Epithelial cell of proximal tubule (primary cell): ENCODE measurements around the gene IL18RAP. TPM values are rescaled to one million over a fixed set of nuclear protein-coding genes. Genes with fewer than 3 reads are reported as not detected.

Source experiments
- DNase-seq: peaks from one replicate; pipeline ENCODE4 v3.0.0-alpha.2; 2011; ENCODE audit warnings: low read depth
- H3K4me3 ChIP-seq: 2 replicates; pipeline ENCODE4 v1.5.1; 2011; ENCODE audit warnings: low read depth, mild to moderate bottlenecking, low read length
- CTCF ChIP-seq: conservative IDR thresholded peaks from 2 replicates; pipeline ENCODE4 v1.5.1; 2012; ENCODE audit warnings: low read depth, mild to moderate bottlenecking, low read length
- total RNA-seq: library from RNA; depleted of rRNA; stranded (reverse); fragments of >200 nt; gene quantifications from 2 replicates; pipeline ENCODE4 v1.2.3, GENCODE V29; 2015

IL18RAP gene
- total RNA-seq, 1 donor from 2014 or later = 0.35 TPM

GRCh38 chr2:102487761-102488462 is 65.0 kb downstream of the IL18RAP start:
- H3K4me3 ChIP-seq = no peak overlapping the region

GRCh38 chr2:102489646-102490045 is 66.7 kb downstream of the IL18RAP start:
- no peak for TF ChIP-seq CTCF
- DNase-seq = no peak

More at GRCh38 chr2:102487761-102488462, 65.0 kb downstream of the IL18RAP start:
- no peak for TF ChIP-seq CTCF
- peak; percentile 79 for DNase-seq

GRCh38 chr2:102492006-102492405 is 69.0 kb downstream of the IL18RAP start:
- DNase-seq = no peak
- TF ChIP-seq CTCF = no peak
- H3K4me3 ChIP-seq = no peak overlapping the region

More at GRCh38 chr2:102489646-102490045, 66.7 kb downstream of the IL18RAP start:
- H3K4me3 ChIP-seq = no peak overlapping the region

- TF ChIP-seq CTCF = no peak
- no peak for DNase-seq
- H3K4me3 ChIP-seq = no peak overlapping the region
Measured at GRCh38 chr2:102494570-102494969, 71.6 kb downstream of the IL18RAP start.

GRCh38 chr2:102498414-102498813 is 75.5 kb downstream of the IL18RAP start:
- DNase-seq = no peak
- no peak for TF ChIP-seq CTCF
- H3K4me3 ChIP-seq = no peak overlapping the region

- DNase-seq = no peak
- TF ChIP-seq CTCF = no peak
- no peak overlapping the region for H3K4me3 ChIP-seq
Measured at GRCh38 chr2:102499558-102499957, 76.6 kb downstream of the IL18RAP start.

Other genes with a start within 250 kb of the IL18RAP start
- 1.0 and 2.6 TPM in 2 replicates for gene IL1RL2, start 236.1 kb upstream of the IL18RAP start, total RNA-seq
- gene IL1RL1, start 111.6 kb upstream of the IL18RAP start, total RNA-seq = 0.58 and 4.7 TPM in 2 replicates
- gene IL18R1, start 67.4 kb upstream of the IL18RAP start, total RNA-seq = 0.12 and 2.5 TPM in 2 replicates
- gene SLC9A4, start 50.1 kb downstream of the IL18RAP start, total RNA-seq = 0.36 and 0.40 TPM in 2 replicates
- gene SLC9A2, start 196.4 kb downstream of the IL18RAP start, total RNA-seq = 0.86 and 1.2 TPM in 2 replicates